Testis (tissue), 2 donors: Measurements from ENCODE around the gene NRIP1.

Source experiments
- CTCF ChIP-seq, 3 experiments: fragments of 450-650 bp in 2 of 3; fragments of 200-600 bp in 1 of 3; sonication (generic) in 1 of 3; IDR thresholded peaks; one replicate each; pipeline ENCODE4 v1.5.1; 2016 to 2019; ENCODE audit warnings: antibody characterized with exemption in 3 of 3, mild to moderate bottlenecking in 2 of 3, moderate library complexity in 1 of 3
- POLR2A ChIP-seq: fragments of 450-650 bp; IDR thresholded peaks from one replicate; pipeline ENCODE4 v1.6.1; 2017; ENCODE audit warnings: antibody characterized with exemption, mild to moderate bottlenecking, moderate library complexity

- TF ChIP-seq CTCF (IDR thresholded peaks at IDR 0.05): no peak
- no peak for TF ChIP-seq POLR2A
Observed at GRCh38 chr21:15036189-15036588, 28.6 kb downstream of the NRIP1 start.
